ENCODE data around the gene ADAMTS9. TPM values are rescaled to one million over a fixed set of nuclear protein-coding genes. Genes with fewer than 3 reads are reported as not detected.

The ADAMTS9 gene, protein sequence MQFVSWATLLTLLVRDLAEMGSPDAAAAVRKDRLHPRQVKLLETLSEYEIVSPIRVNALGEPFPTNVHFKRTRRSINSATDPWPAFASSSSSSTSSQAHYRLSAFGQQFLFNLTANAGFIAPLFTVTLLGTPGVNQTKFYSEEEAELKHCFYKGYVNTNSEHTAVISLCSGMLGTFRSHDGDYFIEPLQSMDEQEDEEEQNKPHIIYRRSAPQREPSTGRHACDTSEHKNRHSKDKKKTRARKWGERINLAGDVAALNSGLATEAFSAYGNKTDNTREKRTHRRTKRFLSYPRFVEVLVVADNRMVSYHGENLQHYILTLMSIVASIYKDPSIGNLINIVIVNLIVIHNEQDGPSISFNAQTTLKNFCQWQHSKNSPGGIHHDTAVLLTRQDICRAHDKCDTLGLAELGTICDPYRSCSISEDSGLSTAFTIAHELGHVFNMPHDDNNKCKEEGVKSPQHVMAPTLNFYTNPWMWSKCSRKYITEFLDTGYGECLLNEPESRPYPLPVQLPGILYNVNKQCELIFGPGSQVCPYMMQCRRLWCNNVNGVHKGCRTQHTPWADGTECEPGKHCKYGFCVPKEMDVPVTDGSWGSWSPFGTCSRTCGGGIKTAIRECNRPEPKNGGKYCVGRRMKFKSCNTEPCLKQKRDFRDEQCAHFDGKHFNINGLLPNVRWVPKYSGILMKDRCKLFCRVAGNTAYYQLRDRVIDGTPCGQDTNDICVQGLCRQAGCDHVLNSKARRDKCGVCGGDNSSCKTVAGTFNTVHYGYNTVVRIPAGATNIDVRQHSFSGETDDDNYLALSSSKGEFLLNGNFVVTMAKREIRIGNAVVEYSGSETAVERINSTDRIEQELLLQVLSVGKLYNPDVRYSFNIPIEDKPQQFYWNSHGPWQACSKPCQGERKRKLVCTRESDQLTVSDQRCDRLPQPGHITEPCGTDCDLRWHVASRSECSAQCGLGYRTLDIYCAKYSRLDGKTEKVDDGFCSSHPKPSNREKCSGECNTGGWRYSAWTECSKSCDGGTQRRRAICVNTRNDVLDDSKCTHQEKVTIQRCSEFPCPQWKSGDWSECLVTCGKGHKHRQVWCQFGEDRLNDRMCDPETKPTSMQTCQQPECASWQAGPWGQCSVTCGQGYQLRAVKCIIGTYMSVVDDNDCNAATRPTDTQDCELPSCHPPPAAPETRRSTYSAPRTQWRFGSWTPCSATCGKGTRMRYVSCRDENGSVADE (N-terminal part only)
- polyA plus RNA-seq (2011; rRNA removed) (0.76 and 1.1 TPM in 2 replicates), polyA minus RNA-seq (2011; rRNA and poly(A)+ RNA removed) (1.6 and 2.0 TPM in 2 replicates)

DNA sequence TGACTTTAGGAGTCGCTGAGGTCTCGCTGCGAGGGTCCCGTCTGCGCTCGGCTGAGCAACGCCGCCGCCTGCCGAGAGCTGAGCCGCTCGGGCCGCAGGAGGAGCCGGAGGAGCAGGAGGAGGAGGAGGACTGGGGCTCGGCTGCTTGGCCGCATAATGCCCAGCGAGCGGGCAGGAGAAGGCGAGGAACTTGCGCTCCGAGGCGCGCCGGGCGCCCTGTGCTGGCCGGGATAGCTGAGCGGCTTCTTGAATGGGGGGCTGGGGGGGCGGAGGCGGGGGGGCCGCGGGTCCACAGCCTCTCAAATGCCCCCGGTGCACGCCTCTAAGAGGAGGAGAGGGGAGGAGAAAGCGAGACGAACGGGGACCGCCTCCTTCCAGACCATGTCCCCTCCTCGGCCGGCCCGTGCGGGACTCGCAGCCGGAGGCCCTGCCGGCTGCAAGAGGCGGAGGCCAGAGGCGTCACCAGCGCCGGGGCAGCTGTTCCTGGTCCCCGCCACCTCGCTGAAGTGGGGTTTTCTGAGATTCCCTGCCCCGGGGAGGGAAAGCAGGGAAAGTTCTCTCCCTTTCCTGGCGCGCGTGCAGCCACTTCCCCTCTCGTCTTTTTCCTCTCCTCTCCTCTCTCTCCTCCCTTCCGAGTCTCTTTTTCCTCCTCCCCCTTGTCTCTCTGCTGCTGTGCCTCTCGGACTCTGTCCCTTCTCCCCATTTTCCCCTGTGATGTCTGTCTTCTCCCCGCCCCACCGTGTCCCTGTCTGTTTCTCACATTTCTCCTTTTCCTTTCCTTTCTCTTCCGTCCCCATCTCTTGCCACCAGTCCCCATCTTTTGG, at the start of gene ADAMTS9:
TSS of gene ADAMTS9 (minus strand) at position 220 of the 824 bp plus-strand sequence. CDS start 343 bp downstream, outside the sequence.
- Histone ChIP-seq H3K9me3 (ENCODE audit: control insufficient read depth, insufficient read depth, low read length) (no peaks in the 10 kb centered on the region), H3K27me3 (ENCODE audit: control insufficient read depth, insufficient read depth, low read length) (peaks cover 45% of the 10 kb centered on the region), H3K4me3 (ENCODE audit: low read depth, low read length) (peak within 1 kb of the TSS; percentile 57), H3K27ac (ENCODE audit: low read depth, low read length) (no peak within 1 kb of the TSS)
- DNase-seq (ENCODE audit: low read depth, low spot score) = no peak
- ChIA-PET POLR2A (no interaction called here), CTCF (no interaction called here)
- TF ChIP-seq, protein P1, sequence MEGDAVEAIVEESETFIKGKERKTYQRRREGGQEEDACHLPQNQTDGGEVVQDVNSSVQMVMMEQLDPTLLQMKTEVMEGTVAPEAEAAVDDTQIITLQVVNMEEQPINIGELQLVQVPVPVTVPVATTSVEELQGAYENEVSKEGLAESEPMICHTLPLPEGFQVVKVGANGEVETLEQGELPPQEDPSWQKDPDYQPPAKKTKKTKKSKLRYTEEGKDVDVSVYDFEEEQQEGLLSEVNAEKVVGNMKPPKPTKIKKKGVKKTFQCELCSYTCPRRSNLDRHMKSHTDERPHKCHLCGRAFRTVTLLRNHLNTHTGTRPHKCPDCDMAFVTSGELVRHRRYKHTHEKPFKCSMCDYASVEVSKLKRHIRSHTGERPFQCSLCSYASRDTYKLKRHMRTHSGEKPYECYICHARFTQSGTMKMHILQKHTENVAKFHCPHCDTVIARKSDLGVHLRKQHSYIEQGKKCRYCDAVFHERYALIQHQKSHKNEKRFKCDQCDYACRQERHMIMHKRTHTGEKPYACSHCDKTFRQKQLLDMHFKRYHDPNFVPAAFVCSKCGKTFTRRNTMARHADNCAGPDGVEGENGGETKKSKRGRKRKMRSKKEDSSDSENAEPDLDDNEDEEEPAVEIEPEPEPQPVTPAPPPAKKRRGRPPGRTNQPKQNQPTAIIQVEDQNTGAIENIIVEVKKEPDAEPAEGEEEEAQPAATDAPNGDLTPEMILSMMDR (IDR thresholded peaks at IDR 0.05; ENCODE audit: low read depth, low read length) = no peak

DNA sequence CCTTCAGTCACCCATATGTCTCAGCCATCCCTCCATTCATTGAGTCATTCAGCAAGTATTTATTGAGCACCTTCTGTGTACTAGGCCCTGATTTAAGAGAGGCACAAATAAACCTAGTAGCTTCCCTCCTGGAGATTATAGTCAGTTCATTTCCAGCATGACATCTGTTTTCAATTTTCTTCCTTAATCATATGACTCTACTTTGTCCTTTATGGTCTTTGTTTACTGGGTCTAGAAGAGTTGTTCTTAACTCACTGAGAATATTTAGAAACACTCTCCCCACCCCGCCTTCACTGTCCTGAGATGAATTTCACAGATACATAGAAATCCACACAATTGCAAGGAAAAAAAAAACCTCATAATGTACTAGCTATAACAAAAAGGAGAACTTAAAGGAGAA, 44.8 kb upstream of the ADAMTS9 start:
- H3K27ac ChIP-seq (ENCODE audit: low read depth, low read length) = no peak overlapping the region
- no peak overlapping the region for H3K4me3 ChIP-seq (ENCODE audit: low read depth, low read length)
- H3K9me3 ChIP-seq (ENCODE audit: control insufficient read depth, insufficient read depth, low read length) = no peaks in the 10 kb centered on the region
- DNase-seq (ENCODE audit: low read depth, low spot score) = no peak
- CTCF ChIA-PET = interaction anchor here (0.6 kb wide), 1 partner anchor 512 kb away, joined by 3 read pairs; no protein-coding TSS in a partner anchor
- no peaks in the 10 kb centered on the region for H3K27me3 ChIP-seq (ENCODE audit: control insufficient read depth, insufficient read depth, low read length)
- TF ChIP-seq, protein P1 (IDR thresholded peaks at IDR 0.05; ENCODE audit: low read depth, low read length) = no peak
- POLR2A ChIA-PET = no interaction called here

DNA sequence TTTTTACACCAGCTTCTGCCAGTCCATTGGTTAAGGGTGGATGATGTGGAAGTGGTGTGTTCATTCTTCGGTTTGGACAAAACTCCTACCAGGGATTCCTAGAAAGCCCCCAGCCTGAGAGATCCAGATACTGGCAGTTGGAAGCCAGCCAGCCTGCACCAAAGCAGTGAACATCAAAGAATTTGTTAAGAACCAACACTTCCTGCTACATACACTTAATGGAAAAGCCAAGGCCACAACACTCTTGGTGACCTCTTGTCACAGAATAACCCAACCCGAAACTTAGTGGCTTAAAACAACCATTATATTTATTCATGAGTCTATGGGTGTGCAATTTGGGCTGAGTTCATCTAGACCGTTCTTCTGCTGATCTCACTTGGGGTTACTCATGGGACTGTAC, 42.9 kb upstream of the ADAMTS9 start:
- no peak overlapping the region for H3K27ac ChIP-seq (ENCODE audit: low read depth, low read length)
- TF ChIP-seq, protein P1 (IDR thresholded peaks at IDR 0.05; ENCODE audit: low read depth, low read length) = no peak
- no peak for DNase-seq (ENCODE audit: low read depth, low spot score)
- no peaks in the 10 kb centered on the region for H3K27me3 ChIP-seq (ENCODE audit: control insufficient read depth, insufficient read depth, low read length)
- H3K4me3 ChIP-seq (ENCODE audit: low read depth, low read length) = no peak overlapping the region
- no peaks in the 10 kb centered on the region for H3K9me3 ChIP-seq (ENCODE audit: control insufficient read depth, insufficient read depth, low read length)
- ChIA-PET POLR2A (no interaction called here), CTCF (no interaction called here)

DNA sequence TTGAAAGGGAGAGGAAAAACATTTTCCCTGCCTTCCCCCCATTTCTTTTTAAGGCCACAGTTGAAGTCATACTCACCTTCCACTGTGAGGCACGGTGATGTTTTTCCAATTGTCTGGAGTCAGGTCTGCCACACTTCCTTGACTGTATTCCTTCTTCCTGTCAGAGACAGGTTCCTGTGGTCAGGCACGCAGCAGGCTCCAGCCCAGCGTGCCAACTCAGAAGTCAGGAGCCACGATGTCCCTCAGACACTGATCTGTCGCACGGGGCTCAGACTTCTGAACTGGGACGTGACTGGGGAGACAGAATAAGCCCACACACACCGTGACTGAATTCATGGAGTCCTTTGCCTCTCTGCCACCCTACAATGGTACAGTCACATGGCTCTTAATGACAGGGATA, 41.2 kb upstream of the ADAMTS9 start:
- H3K4me3 ChIP-seq (ENCODE audit: low read depth, low read length) = no peak overlapping the region
- no peaks in the 10 kb centered on the region for H3K27me3 ChIP-seq (ENCODE audit: control insufficient read depth, insufficient read depth, low read length)
- no peaks in the 10 kb centered on the region for H3K9me3 ChIP-seq (ENCODE audit: control insufficient read depth, insufficient read depth, low read length)
- no peak overlapping the region for H3K27ac ChIP-seq (ENCODE audit: low read depth, low read length)
- ChIA-PET POLR2A (no interaction called here), CTCF (no interaction called here)
- no peak for DNase-seq (ENCODE audit: low read depth, low spot score)
- TF ChIP-seq, protein P1 (IDR thresholded peaks at IDR 0.05; ENCODE audit: low read depth, low read length) = no peak

Measured in AG04450 (cell line).